ENCODE data around the gene FHAD1.
"Not testable (repeated sequence)": the region's sequence is repeated elsewhere in the genome, so short reads cannot be mapped to it uniquely, and the experiment has no call there.

The FHAD1 gene

DNA sequence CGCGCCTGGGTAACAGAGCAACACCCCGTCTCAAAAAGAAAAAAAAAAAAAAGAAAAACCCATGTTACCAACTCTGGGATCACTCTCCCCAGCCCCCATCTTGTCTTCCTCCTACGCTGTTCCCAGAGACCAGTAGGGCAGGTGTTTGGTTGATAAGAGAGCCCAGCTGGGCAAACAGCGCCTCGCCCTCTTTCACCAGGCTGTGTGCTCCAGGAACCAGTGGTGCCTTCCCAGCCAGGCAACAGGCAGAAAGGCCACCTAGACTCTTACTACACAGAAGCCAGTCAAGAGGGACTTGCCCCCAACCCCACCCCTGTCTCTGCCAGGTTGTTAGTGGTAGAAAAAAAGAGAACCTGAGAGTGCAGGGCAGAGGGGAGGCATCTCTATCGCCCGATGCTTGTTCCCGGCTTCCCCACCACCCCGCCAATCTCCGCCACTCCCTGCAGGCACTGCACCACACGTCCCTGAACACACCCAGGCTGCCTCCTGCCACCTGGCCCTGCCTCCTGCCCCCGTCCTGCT is 177.2 kb downstream of the FHAD1 start:
- DNase-seq, result peak; percentile 100

- no peak for DNase-seq
Observed at GRCh38 chr1:15424981-15425380, 178.0 kb downstream of the FHAD1 start.

GRCh38 chr1:15425521-15425920 is 178.5 kb downstream of the FHAD1 start:
- DNase-seq, result no peak

- DNase-seq, result no peak
Observed at GRCh38 chr1:15425958-15426357, 178.9 kb downstream of the FHAD1 start.

- DNase-seq, result no peak
Observed at GRCh38 chr1:15426492-15427279, 179.7 kb downstream of the FHAD1 start.

GRCh38 chr1:15427280-15427666 is 180.2 kb downstream of the FHAD1 start:
- no peak for DNase-seq

DNA sequence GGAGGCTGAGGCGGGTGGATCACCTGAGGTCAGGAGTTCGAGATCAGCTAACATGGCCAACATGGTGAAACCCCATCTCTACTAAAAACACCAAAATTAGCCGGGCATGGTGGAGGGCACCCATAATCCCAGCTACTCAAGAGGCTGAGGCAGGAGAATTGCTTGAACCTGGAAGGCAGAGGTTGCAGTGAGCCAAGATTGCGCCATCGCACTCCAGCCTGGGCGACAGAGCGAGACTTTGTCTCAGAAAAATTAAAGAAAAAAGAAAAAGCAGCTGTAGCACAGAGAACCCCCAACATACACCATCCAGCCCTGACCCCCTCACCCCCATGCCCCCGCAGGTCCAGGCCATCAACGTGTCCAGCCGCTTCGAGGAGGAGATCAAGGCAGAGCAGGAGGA is 181.2 kb downstream of the FHAD1 start:
- DNase-seq, result not testable (repeated sequence)

DNA sequence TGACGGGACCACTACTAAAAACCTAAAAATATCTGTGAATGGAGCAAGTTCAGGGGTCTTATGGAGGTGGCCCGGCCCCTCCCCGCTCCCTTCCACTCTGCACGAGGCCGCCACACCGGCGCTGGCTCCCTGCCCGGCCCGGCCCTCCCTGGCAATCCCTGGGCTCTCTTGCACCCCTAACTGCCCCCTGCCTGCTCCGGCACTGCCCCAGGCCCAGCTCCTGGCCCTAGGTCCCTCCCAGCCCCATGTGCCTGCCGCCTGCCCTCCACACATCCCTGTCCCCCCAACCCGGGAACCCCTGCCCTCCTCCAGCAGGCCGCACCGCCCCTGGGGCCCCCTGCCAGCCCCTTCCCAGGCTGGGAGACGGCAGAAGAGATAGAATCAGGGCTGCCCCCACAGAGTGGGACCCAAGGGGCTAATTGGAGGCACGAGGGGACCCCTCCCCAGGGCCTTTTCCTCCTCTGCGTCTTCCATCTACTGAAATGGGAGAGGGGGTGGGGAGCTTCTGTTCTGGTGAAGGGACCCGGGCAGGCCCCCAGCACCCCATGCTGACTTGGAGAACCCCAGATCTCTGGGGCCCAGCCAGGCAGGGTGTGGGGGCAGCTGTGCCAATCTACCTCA is 181.9 kb downstream of the FHAD1 start:
- no peak for DNase-seq

GRCh38 chr1:15429701-15430149 is 182.7 kb downstream of the FHAD1 start:
- DNase-seq, result no peak

DNA sequence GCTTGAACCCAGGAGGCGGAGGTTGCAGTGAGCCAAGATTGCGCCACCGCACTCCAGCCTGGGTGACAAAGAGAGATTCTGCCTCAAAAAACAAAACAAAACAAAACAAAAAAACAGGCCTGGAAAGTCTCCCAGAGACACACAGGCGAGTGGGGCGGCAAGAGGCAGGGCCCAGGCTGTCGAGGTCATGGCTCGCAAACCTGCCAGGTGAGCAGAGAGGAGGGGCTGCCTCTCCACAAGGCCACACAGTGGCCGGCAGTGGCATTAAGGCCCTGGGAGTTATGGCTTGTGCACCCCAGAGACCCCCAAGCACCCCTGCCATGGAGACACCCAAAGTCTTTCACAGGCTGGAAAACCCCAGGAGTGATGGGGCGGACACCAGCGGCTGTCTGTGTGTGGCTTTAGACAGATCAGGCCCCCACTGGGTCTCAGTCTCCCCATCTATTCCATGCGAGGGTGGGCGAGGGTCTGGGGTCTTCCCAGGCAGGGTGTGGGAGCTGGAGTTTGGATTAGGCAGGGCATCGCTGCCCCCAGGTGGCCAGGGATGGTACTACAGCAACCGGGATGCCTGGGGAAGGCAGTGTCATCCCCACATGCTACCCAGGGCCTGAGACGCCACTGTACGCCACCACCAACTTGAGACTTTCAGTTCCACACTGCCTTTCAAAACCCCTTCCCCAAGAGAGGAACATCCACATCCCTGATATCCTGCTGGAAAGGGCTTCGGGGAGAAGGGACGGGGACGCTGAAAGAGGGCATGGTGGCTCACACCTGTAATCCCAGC is 184.0 kb downstream of the FHAD1 start:
- peak; percentile 72 for DNase-seq

DNA sequence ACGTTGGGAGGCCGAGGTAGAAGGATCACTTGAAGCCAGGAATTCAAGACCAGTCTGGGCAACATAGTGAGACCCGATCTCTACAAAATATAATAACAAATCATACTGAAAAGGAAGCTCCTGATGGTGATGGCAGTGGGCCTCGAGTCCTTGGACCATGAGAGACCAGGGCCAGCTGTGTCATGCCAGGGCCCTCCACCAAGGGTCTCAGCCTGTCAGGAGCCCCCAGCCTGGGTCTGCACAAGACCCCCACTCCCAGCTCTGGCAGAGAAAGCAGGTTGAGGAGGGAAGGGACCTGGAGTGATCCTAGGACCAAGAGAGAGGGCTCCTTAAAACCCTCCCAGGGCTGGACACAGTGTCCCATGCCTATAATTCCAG is 184.5 kb downstream of the FHAD1 start:
- DNase-seq, result no peak

DNA sequence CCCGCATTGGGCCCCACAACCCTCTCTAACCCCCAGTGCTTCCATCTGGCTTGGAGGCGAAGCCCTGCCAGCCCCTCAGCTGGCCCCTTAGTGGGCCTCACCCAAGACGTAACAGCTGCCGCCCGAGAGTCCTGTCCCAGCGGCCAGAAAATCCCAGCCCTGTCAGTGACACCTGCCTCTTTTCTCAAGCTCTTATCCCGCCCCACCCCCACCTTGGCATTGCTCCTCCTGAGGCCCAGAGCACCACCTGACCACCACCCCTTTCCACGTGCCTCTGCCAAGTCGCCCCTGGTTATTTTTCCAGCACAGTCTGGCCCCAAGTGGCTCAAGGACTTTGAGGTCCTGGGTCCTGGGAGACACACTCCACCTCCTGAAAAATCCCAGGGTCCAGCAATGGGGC is 185.3 kb downstream of the FHAD1 start:
- no peak for DNase-seq

- no peak for DNase-seq
Observed at GRCh38 chr1:15433471-15433870, 186.4 kb downstream of the FHAD1 start.

DNA sequence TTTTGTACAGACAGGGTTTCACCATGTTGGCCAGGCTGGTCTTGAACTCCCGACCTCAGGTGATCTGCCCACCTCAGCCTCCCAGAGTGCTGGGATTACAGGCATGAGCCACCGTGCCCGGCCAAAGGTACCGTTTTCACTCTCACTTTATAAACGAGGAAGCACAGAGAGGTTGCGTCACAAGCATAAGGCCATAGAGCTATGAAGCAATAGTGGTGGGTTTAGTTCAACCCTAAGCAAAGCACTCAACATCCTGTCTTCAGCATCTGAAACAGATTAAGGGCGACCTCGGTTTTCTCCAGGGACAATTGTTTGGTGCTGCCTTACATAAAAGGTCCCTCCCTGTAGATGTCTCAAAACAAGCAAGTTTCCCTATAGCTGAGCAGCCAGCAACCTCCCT is 187.7 kb downstream of the FHAD1 start:
- not testable (repeated sequence) for DNase-seq

GRCh38 chr1:15435239-15436077 is 188.4 kb downstream of the FHAD1 start:
- no peak for DNase-seq

GRCh38 chr1:15436881-15437442 is 189.9 kb downstream of the FHAD1 start:
- peak; percentile 62 for DNase-seq

GRCh38 chr1:15439325-15439724 is 192.3 kb downstream of the FHAD1 start:
- no peak for DNase-seq

DNA sequence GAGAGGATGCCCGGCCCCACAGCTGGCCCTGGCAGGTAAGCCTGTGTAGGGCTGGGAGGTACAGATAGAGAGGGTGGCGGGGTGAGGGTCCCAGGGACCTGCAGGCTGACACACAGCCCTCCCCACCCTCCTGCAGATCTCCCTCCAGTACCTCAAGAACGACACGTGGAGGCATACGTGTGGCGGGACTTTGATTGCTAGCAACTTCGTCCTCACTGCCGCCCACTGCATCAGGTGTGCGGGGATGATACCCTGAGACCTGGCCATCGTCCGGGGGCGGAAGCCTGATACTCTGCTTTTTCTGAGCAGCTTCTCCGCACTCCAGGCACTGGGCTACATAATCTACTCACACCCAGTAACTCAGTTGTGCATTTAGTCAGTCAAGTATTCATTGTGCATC is 193.3 kb downstream of the FHAD1 start:
- no peak for DNase-seq

DNA sequence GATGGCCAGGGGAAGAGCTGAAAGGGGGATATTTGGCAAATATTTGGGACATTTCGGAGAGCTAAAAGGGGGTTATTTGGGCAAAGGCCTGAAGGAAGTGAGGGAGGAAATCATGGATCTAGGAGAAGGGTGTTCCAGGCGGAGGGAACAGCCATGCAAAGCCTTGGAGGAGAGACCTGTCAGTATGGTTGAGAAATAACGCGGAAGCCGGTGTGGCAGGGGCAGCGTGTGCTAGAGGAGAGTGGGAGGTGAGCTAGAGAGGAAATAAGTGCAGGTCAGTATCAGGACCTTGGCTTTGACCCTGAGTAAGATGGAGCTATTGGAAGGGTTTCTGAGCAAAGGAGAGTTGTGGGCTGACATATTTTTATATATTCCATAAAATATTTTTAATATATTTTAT is 194.2 kb downstream of the FHAD1 start:
- no peak for DNase-seq

DNA sequence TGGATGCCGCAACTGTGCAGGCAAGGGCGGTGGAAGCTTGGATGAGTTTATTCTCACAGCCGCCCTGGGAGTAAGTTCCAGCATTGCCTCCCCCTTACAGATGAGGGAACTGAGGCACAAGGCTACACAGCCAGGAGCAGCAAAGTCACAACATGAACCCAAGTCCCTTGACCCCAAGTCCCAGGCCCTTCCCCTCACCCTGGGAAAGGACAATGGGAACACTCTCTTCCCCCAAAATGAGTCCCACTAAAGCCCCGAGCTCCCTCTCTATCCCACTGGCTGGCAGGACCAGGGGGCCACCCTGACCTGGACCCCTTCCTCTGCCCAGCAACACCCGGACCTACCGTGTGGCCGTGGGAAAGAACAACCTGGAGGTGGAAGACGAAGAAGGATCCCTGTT is 195.1 kb downstream of the FHAD1 start:
- no peak for DNase-seq

DNA sequence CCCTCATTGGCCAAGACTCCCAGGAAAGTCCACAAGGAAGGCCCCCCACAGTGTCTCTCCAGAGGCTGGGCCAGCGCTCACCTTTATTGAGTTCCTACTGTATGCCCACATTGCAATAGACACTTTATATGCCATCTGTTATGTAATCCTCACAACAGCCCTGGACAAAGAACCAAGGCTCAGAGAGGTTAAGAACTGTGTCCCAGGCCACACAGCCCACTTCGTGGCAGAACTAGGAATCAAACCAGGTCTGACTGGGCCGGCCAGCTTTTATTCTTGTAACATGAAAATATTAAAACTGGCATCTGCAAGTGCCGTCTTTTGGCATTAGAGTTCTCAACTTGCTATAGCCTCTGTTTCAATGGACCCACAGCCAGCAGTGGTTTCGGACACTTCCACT is 195.7 kb downstream of the FHAD1 start:
- no peak for DNase-seq

GRCh38 chr1:15443281-15443680 is 196.3 kb downstream of the FHAD1 start:
- DNase-seq, result no peak
